Upper lobe of left lung (tissue), 6 donors: ENCODE measurements around the gene FLNB. TPM values are rescaled to one million over a fixed set of nuclear protein-coding genes. Genes with fewer than 3 reads are reported as not detected.

Experiments
- ATAC-seq, 2 donors: fragments of 200-7000 bp; cut with Tn5 transposase; one replicate each; pipeline ENCODE4 v1.9.1; 2022; ENCODE audit warnings: mild to moderate bottlenecking in 2 of 2, moderate library complexity in 2 of 2; ENCODE audit not compliant: low FRiP score in 2 of 2
- DNase-seq, 2 donors: peaks; one replicate each; pipeline ENCODE4 v3.0.0-alpha.2; 2019 to 2020
- H3K27ac ChIP-seq, 4 donors: fragments of 200-600 bp; sonication (generic); one replicate each; pipeline ENCODE4 v1.5.1; 2016 to 2019
- H3K27me3 ChIP-seq, 4 donors: fragments of 200-600 bp; sonication (generic); one replicate each; pipeline ENCODE4 v1.5.1; 2017 to 2019
- H3K36me3 ChIP-seq, 4 donors: fragments of 200-600 bp; sonication (generic); one replicate each; pipeline ENCODE4 v1.5.1; 2016 to 2019
- H3K4me1 ChIP-seq, 4 donors: fragments of 200-600 bp; sonication (generic); one replicate each; pipeline ENCODE4 v1.5.1; 2018 to 2019
- H3K4me3 ChIP-seq, 4 donors: fragments of 200-600 bp; sonication (generic); one replicate each; pipeline ENCODE4 v1.5.1; 2017 to 2019; ENCODE audit warnings: mild to moderate bottlenecking in 2 of 4, moderate library complexity in 1 of 4
- H3K9me3 ChIP-seq, 4 donors: fragments of 200-600 bp; sonication (generic); one replicate each; pipeline ENCODE4 v1.5.1; 2018 to 2019
- CTCF ChIP-seq, 6 experiments: fragments of 450-650 bp in 4 of 6; fragments of 200-600 bp in 2 of 6; sonication (generic) in 2 of 6; IDR thresholded peaks; one replicate each; pipeline ENCODE4 v1.5.1; 2016 to 2019; ENCODE audit warnings: antibody characterized with exemption in 6 of 6
- EP300 ChIP-seq, 4 donors: sonication (generic); formaldehyde crosslinking; IDR thresholded peaks; one replicate each; pipeline ENCODE4 v1.5.1; 2017; ENCODE audit warnings: antibody characterized with exemption in 4 of 4, control low read depth in 2 of 4
- POLR2A ChIP-seq, 4 donors: fragments of 450-650 bp; IDR thresholded peaks; one replicate each; pipeline ENCODE4 v1.5.1; 2016 to 2017; ENCODE audit warnings: antibody characterized with exemption in 4 of 4, mild to moderate bottlenecking in 2 of 4
- POLR2AphosphoS5 ChIP-seq, 2 donors: sonication (generic); formaldehyde crosslinking; IDR thresholded peaks; one replicate each; pipeline ENCODE4 v1.5.1; 2017; ENCODE audit warnings: antibody characterized with exemption in 2 of 2
- WGBS, 2 donors: methylation state at CpG; one replicate each; pipeline ENCODE4 v1.1.5; 2017 to 2018; 5-methylcytosine and 5-hydroxymethylcytosine counted together
- total RNA-seq, 6 donors: library from RNA; depleted of rRNA in 4 of 6; stranded (reverse); fragments of >200 nt in 4 of 6; gene quantifications; one replicate each; pipeline versions ENCODE4 v1.1.0 to v1.2.1, GENCODE V29; 2016 to 2021
- donor health status: DM: no; HTN: no; CAD: no; lungs with moderate emphysema.
- donor health status: DM: no; HTN: yes; CAD: no; lungs with severe emphysema.

The FLNB gene
- total RNA-seq, 6 donors from 2014 or later, result 101 to 193 (median 127) TPM

GRCh38 chr3:57961177-57961827 is 46.9 kb upstream of the FLNB start:
- Histone ChIP-seq H3K27me3 (no peaks in the 10 kb centered on the region), H3K9me3 (no peaks in the 10 kb centered on the region), H3K36me3 (no peaks in the 10 kb centered on the region), H3K27ac (no peak overlapping the region), H3K4me3 (no peak overlapping the region), H3K4me1 (peaks cover 3 to 28% (median 16%) of the 10 kb centered on the region in 4 donors)
- ATAC-seq (no peak), DNase-seq (peak in 1 of 2 donors; percentile 64)
- 74 to 80% methylated on average over 21 of the region's 21 CpGs for WGBS, 2 donors
- TF ChIP-seq POLR2AphosphoS5 (IDR thresholded peaks at IDR 0.05) (no peak), POLR2A (IDR thresholded peaks at IDR 0.05) (no peak), CTCF (IDR thresholded peaks at IDR 0.05) (no peak), EP300 (IDR thresholded peaks at IDR 0.05) (no peak)

- TF ChIP-seq POLR2A (IDR thresholded peaks at IDR 0.05), result no peak
- TF ChIP-seq CTCF (IDR thresholded peaks at IDR 0.05), result peak in 1 of 6 experiments; percentile 18
- Histone ChIP-seq H3K4me3 (no peak overlapping the region), H3K27me3 (no peaks in the 10 kb centered on the region), H3K36me3 (no peaks in the 10 kb centered on the region), H3K9me3 (no peaks in the 10 kb centered on the region), H3K4me1 (peaks cover 3 to 22% (median 13%) of the 10 kb centered on the region in 4 donors), H3K27ac (no peak overlapping the region)
- 87 to 90% methylated on average over 5 of the region's 5 CpGs for WGBS, 2 donors
- DNase-seq (no peak), ATAC-seq (no peak)
These were observed 46.3 kb upstream of the FLNB start for GRCh38 chr3:57961828-57962447.

- H3K27me3 ChIP-seq, result no peaks in the 10 kb centered on the region
- ATAC-seq (no peak), DNase-seq (no peak)
- peaks cover 3 to 22% (median 13%) of the 10 kb centered on the region in 4 donors for H3K4me1 ChIP-seq
- H3K27ac ChIP-seq, result no peak overlapping the region
- no peaks in the 10 kb centered on the region for H3K36me3 ChIP-seq
- 90 to 93% methylated on average over 6 of the region's 6 CpGs for WGBS, 2 donors
- TF ChIP-seq EP300 (IDR thresholded peaks at IDR 0.05) (no peak), POLR2AphosphoS5 (IDR thresholded peaks at IDR 0.05) (no peak), CTCF (IDR thresholded peaks at IDR 0.05) (no peak), POLR2A (IDR thresholded peaks at IDR 0.05) (no peak)
- no peak overlapping the region for H3K4me3 ChIP-seq
- no peaks in the 10 kb centered on the region for H3K9me3 ChIP-seq
These were observed 45.8 kb upstream of the FLNB start for GRCh38 chr3:57962448-57962834.

- H3K27me3 ChIP-seq, result no peaks in the 10 kb centered on the region
- peaks cover 1 to 18% (median 11%) of the 10 kb centered on the region in 4 donors for H3K4me1 ChIP-seq
- no peak overlapping the region for H3K4me3 ChIP-seq
- DNase-seq, result no peak
- H3K9me3 ChIP-seq, result no peaks in the 10 kb centered on the region
- no peak for ATAC-seq
- H3K27ac ChIP-seq, result no peak overlapping the region
- 85 to 89% methylated on average over 7 of the region's 7 CpGs for WGBS, 2 donors
- no peaks in the 10 kb centered on the region for H3K36me3 ChIP-seq
- no peak for TF ChIP-seq EP300 (IDR thresholded peaks at IDR 0.05)
- no peak for TF ChIP-seq POLR2AphosphoS5 (IDR thresholded peaks at IDR 0.05)
- TF ChIP-seq CTCF (IDR thresholded peaks at IDR 0.05), result no peak
- no peak for TF ChIP-seq POLR2A (IDR thresholded peaks at IDR 0.05)
These were observed 44.3 kb upstream of the FLNB start for GRCh38 chr3:57963811-57964346.
